ENCODE measurements around the gene GNLY.

GRCh38 chr2:85737961-85738360 lies 43.8 kb downstream of the GNLY start:
- TF ChIP-seq CTCF (IDR thresholded peaks at IDR 0.05) (no peak), POLR2A (IDR thresholded peaks at IDR 0.05) (no peak)

Data from right lobe of liver (tissue), 4 donors.